ENCODE measurements around the gene ERCC6.

DNA sequence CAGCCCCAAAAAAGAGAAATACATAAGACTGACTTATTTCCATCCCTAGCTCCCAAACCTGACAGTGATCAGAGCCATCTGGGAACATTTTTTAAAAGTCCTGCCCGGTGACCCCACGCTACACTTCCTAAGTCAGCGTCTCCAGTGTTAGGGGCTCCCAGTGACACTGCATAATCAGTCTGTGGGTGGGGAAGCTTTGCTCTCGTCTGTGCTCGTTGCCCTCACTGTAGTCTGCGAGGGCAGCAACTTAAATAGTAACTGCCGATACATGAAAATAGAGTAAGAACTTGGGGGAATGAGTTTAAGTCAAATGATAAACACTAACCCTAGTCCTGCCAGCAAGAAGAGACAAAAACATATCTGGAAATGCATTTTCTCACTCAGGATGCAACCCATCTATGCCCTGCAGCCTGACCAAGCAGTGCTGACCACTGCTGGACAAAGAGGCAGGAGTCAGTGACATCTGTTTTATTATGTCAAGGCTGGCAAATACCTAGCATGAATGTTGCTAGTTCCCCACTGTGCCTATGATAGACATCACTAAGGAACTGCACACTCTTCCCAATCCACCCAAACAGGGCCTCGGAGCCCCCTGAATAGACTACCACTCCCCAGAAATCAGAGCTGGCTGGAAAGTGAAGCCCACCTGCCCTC is 18.7 kb downstream of the ERCC6 start:
- TF ChIP-seq EZH2 (IDR thresholded peaks at IDR 0.05), result no peak
- TF ChIP-seq POLR2AphosphoS5 (IDR thresholded peaks at IDR 0.05; ENCODE audit: borderline replicate concordance, low read depth, low read length), result no peak
- no peak for TF ChIP-seq FOXP2 (optimal IDR thresholded peaks at IDR 0.05; ENCODE audit: control extremely low read depth, extremely low read length, insufficient read depth)

Data from SK-N-MC (cell line).